Testis (tissue), 2 donors: ENCODE data around the gene LRRC10.

ENCODE experiments used
- POLR2A ChIP-seq: fragments of 450-650 bp; IDR thresholded peaks from one replicate; pipeline ENCODE4 v1.6.1; 2017; ENCODE audit warnings: antibody characterized with exemption, mild to moderate bottlenecking, moderate library complexity
- TF ChIP-seq, protein P1 (sequence below), 3 experiments: fragments of 450-650 bp in 2 of 3; fragments of 200-600 bp in 1 of 3; sonication (generic) in 1 of 3; IDR thresholded peaks; one replicate each; pipeline ENCODE4 v1.5.1; 2016 to 2019; ENCODE audit warnings: antibody characterized with exemption in 3 of 3, mild to moderate bottlenecking in 2 of 3, moderate library complexity in 1 of 3

DNA sequence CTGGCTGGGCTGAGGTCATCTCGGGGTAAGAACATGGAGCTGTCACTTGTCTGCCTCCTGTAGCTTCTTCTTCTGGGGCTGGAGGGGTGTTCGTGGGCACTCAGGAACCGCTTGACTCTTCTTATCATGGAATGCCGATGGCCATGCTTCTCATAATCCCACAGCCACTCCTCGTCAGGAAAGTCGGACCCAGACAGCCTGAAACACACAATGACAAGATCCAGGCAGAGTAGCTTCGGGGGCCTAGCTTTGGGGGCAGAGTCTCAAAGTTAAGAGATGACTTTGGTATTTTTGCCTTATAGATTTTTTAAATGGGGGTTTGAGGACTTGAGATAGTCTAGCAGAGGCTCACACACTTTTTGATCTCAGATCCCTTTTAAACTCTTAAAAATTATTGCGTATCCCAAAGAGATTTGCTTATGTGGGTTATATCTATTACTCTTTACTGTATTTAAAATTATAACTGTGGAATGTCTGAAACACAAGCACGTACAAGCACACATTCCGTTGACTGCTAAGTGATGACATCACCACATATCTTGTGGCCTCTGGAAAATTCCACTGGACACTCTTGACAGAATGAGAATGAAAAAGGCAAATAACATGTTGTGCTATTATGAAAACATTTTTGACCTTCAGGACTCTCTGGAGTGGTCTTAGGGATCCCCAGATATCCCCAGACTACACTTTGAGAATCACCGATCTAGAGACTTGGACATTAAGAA, 45.1 kb upstream of the LRRC10 start:
- no peak for TF ChIP-seq POLR2A
- TF ChIP-seq, protein P1, sequence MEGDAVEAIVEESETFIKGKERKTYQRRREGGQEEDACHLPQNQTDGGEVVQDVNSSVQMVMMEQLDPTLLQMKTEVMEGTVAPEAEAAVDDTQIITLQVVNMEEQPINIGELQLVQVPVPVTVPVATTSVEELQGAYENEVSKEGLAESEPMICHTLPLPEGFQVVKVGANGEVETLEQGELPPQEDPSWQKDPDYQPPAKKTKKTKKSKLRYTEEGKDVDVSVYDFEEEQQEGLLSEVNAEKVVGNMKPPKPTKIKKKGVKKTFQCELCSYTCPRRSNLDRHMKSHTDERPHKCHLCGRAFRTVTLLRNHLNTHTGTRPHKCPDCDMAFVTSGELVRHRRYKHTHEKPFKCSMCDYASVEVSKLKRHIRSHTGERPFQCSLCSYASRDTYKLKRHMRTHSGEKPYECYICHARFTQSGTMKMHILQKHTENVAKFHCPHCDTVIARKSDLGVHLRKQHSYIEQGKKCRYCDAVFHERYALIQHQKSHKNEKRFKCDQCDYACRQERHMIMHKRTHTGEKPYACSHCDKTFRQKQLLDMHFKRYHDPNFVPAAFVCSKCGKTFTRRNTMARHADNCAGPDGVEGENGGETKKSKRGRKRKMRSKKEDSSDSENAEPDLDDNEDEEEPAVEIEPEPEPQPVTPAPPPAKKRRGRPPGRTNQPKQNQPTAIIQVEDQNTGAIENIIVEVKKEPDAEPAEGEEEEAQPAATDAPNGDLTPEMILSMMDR (IDR thresholded peaks at IDR 0.05), result no peak
